HG03432 (cell line): Measurements from ENCODE around the gene SH3PXD2A.
"Not testable (repeated sequence)": the region's sequence is repeated elsewhere in the genome, so short reads cannot be mapped to it uniquely, and the experiment has no call there.

Experiments
- ATAC-seq: cut with Tn5 transposase; IDR thresholded peaks from one replicate; pipeline ENCODE4 v1.9.1; 2021; ENCODE audit warnings: mild to moderate bottlenecking, moderate library complexity; ENCODE audit not compliant: unreplicated experiment

The SH3PXD2A gene

GRCh38 chr10:103770139-103770538, 85.2 kb downstream of the SH3PXD2A start:
- ATAC-seq = no peak

- no peak for ATAC-seq
Measured at GRCh38 chr10:103769176-103769575, 86.2 kb downstream of the SH3PXD2A start.

GRCh38 chr10:103768345-103768744, 87.0 kb downstream of the SH3PXD2A start:
- ATAC-seq = no peak

- no peak for ATAC-seq
Measured at GRCh38 chr10:103767756-103768155, 87.6 kb downstream of the SH3PXD2A start.

GRCh38 chr10:103766751-103767505, 88.4 kb downstream of the SH3PXD2A start:
- no peak for ATAC-seq

GRCh38 chr10:103765981-103766380, 89.4 kb downstream of the SH3PXD2A start:
- ATAC-seq = no peak

- ATAC-seq = no peak
Measured at GRCh38 chr10:103765168-103765567, 90.2 kb downstream of the SH3PXD2A start.

- ATAC-seq = no peak
Measured at GRCh38 chr10:103764296-103765088, 90.9 kb downstream of the SH3PXD2A start.

- no peak for ATAC-seq
Measured at GRCh38 chr10:103763374-103764202, 91.8 kb downstream of the SH3PXD2A start.

- ATAC-seq = no peak
Measured at GRCh38 chr10:103762916-103763315, 92.5 kb downstream of the SH3PXD2A start.

- ATAC-seq = no peak
Measured at GRCh38 chr10:103762162-103762561, 93.2 kb downstream of the SH3PXD2A start.

GRCh38 chr10:103761075-103761920, 94.1 kb downstream of the SH3PXD2A start:
- no peak for ATAC-seq

- not testable (repeated sequence) for ATAC-seq
Measured at GRCh38 chr10:103760233-103760632, 95.1 kb downstream of the SH3PXD2A start.

- peak; percentile 62 for ATAC-seq
Measured at GRCh38 chr10:103759100-103759781, 96.1 kb downstream of the SH3PXD2A start.

- peak; percentile 23 for ATAC-seq
Measured at GRCh38 chr10:103758294-103758681, 97.1 kb downstream of the SH3PXD2A start.

GRCh38 chr10:103757531-103758293, 97.7 kb downstream of the SH3PXD2A start:
- ATAC-seq = peak; percentile 40

GRCh38 chr10:103756277-103756869, 99.0 kb downstream of the SH3PXD2A start:
- ATAC-seq = no peak

- ATAC-seq = no peak
Measured at GRCh38 chr10:103752680-103753248, 102.6 kb downstream of the SH3PXD2A start.
